Kidney capillary endothelial cell (primary cell): ENCODE measurements around the gene AKAP6.

ENCODE experiments used
- DNase-seq: peaks from one replicate; pipeline ENCODE4 v3.0.0-alpha.2; 2018; ENCODE audit warnings: low spot score

Gene AKAP6

DNA sequence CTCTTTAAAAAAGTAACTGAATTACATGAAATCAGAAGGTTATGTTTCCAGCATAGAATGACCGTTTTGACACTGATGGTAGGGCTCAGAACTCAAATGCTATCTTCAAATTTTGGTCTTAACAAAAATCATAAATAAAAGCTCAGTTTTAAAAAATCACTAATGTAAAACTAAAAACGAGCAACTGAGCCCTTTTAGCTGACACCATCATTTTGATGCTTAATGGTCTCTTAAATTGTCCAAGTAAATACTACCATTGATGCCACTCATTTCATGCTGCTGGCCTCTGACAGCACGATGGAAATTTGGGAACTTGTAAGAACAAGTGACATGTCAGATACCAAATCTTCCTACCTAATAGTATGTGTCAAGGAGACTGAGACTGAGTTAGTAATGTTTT is 205.0 kb downstream of the AKAP6 start:
- DNase-seq = no peak

DNA sequence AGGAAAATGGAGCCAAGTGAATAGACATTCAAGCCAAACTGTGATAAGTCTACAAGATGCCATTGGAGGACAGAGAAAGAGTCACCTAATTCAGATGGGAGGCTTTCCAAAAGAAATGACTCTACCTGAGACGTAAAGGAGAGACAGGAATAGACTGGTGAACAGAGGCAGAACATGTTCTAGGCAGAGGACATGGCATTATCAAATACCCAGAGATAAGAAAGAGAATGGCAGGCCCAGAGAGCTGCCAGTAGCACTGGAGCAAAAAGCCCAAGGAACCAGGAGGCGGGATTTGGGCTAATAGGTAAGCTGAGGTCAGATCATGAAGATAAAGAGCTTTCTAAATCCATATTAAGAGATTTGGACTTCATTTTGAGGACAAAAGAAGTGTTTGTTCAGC is 207.1 kb downstream of the AKAP6 start:
- DNase-seq = no peak

DNA sequence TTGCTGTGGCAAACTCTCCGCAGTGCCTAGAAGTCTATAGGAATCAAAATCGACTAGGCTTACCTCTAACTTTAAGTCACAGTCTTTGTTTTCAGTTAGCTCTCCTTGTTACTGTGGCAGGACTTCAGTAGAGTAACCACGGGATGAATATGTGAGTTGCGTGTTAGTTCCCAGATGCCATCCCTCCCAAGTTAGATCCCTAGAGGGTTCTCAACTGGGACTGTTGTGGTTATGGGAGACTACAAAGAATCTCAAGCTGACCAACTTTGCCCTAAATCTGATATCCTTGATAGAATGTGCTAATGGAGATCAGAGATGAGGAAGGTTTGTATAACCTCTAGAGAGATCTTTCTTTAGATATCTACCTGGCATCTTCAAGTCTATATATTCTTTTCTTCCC is 208.1 kb downstream of the AKAP6 start:
- no peak for DNase-seq

DNA sequence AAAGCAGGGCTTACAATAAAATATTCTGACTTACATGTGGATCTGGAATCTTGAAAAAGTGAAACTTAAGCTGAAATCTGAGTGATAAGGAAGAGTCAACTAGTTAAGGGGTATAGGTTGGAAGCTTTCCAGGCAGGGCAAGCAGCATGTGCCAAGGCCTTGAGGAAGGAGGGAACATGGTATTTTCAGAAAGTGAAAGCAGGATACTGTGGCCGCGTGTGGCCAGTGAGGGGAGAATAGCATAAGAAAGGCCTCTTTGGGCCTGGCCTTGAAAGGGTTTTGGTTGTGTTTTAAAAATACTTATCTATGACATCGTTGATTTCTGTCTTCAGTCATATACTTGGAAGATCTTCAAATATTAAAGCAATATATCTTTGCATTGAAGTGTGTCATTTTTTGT is 213.4 kb downstream of the AKAP6 start:
- no peak for DNase-seq

DNA sequence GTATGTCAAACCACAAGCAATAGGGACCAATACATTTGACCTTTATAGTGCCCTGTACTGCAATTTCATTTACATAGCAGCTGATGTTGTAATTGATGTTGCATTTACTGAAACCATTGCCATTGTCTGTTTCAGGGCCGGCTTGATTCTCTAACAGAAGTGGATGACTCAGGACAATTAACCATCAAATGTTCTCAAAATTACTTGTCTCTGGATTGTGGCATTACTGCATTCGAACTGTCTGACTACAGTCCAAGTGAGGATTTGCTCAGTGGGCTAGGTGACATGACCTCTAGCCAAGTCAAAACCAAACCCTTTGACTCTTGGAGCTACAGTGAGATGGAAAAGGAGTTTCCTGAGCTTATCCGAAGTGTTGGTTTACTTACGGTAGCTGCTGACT is 216.0 kb downstream of the AKAP6 start:
- DNase-seq = no peak

DNA sequence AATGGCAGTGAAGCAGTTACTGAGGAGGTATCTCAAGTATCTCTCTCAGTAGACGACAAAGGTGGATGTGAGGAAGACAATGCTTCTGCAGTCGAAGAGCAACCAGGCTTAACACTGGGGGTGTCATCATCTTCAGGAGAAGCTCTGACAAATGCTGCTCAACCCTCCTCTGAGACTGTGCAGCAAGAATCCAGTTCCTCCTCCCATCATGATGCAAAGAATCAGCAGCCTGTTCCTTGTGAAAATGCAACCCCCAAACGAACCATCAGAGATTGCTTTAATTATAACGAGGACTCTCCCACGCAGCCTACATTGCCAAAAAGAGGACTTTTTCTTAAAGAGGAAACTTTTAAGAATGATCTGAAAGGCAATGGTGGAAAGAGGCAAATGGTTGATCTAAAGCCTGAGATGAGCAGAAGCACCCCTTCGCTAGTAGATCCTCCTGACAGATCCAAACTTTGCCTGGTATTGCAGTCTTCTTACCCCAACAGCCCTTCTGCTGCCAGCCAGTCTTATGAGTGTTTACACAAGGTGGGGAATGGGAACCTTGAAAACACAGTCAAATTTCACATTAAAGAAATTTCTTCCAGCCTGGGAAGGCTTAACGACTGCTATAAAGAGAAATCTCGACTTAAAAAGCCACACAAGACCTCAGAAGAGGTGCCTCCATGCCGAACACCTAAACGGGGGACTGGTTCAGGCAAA is 216.6 kb downstream of the AKAP6 start:
- no peak for DNase-seq

DNA sequence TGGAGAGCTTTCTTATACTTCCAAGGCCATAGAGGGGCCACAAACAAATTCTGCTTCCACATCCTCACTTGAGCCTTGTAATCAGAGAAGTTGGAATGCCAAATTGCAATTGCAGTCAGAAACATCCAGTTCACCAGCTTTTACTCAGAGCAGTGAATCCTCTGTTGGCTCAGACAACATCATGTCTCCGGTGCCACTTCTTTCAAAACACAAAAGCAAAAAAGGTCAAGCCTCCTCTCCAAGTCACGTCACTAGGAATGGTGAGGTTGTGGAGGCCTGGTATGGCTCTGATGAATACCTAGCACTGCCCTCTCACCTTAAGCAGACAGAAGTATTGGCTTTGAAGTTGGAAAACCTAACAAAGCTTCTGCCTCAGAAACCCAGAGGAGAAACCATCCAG is 217.1 kb downstream of the AKAP6 start:
- no peak for DNase-seq

DNA sequence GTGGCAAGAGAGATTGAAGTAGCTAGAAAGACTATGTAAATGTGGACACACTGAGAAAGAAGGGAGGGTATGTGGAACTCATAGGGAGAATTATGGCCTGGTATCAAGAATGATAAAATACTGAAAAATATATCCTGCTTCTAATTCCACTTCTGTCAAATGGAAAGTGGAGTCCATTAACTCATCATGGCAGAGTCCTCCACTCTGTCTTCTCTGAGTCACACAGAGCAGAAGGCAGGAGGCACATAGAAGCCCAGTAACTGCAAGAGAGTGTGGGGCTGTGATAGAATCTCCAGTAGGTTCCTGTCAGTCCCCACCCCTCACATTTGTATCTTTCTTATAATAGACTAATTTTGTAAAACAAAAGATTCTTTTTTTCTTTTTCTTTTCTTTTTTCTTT is 223.7 kb downstream of the AKAP6 start:
- no peak for DNase-seq

DNA sequence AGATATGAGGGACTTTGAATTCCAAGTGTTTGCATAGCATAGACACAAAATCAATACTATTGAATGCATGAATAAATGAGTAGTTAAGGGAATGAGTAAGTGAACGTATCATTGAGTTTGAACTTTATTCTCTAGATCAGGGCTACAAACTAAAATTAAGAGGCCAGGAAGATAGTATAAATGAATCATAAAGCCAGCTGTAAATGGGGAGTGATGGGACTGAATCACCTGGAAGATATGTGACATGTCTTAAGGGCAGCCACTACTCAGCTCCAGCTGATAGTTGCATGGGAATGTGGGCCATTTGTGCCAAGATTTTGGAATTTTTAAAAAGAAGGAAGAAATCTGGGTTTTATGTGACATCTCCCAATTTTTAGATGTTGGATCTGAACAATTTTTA is 229.9 kb downstream of the AKAP6 start:
- no peak for DNase-seq

DNA sequence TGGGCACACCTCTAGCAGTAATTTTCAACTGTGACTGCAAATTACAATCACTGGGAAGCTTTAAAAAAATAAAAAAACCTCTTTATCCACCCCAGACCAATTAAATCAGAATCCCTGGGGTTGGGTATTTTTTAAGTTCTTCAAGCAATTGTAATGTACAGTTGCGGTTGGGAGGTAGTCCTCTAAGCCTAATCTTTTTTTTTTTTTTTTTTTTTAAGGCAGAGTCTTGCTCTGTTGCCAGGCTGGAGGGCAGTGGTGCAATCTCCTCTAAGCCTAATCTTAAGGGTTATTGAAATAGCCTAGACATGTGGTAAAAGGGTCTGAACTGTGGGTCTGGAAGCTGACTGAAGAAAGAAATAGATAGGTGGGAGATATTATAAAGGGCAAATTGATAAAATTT is 230.5 kb downstream of the AKAP6 start:
- no peak for DNase-seq

DNA sequence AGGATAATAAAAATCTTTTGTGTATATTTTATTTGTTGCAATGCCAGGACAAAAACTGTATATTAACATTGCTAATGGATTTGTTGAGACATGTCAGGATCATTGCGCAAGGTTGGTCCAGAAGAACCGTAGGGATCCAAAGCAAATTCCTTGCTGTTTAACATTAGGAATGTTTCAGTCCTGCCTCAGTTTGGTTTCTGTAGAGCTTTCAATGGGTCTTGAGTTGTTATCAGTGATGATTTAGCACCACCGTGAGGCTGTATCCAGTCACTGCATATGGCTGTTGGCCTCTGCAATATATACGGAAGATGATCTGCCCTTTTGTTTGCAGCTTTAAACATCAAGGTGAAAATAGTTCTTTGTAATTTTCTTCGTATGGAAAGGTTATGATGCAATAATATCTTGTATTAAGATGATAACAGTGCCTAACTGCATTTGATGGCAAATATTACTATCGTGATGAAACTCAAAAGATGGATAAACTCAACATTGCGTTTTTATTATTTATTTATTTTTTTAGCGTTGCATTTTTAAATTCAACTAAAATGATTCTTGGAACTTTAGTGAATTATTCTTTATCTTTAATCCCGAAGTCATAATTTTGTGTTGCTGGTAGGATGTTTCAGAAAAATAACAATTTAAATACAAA is 231.2 kb downstream of the AKAP6 start:
- DNase-seq = peak; percentile 46

DNA sequence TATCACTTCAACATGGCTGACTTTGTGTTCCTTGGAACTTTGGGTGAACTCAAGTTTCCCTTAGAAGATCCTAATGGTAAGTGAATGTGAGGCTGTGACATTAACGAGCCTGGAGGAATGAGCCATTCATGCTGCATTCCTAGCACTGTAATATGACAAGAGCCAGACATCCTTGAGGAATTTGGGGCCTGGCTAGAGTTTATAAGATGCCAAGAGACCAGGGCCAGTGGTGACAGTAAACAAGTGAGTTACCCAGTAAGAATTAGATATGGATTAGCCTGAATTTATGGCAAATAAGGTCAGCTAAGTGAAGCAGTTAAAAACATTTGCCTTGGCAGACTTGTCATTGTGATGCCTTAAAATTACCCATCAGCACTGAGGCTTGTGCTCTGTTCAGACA is 232.4 kb downstream of the AKAP6 start:
- DNase-seq = no peak

DNA sequence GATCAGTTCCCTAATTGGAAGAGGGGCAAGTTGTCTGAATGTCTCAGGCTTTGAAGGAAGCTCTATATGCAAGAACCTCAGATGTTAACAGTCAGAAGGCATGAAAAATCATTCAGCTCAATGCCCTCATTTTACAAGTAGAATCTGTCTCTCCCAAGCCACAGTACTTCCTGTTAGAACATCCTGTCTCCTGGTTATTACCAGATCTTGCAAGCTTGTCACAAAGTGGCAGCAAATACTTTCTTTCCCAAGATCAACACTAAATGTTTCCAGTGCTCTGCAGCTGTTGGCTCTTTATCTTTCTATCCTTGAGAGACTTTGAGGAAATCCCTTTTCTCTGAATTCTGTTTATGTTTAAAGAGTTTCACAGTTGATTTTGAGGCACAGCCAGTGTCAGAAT is 235.5 kb downstream of the AKAP6 start:
- DNase-seq = peak; percentile 20

DNA sequence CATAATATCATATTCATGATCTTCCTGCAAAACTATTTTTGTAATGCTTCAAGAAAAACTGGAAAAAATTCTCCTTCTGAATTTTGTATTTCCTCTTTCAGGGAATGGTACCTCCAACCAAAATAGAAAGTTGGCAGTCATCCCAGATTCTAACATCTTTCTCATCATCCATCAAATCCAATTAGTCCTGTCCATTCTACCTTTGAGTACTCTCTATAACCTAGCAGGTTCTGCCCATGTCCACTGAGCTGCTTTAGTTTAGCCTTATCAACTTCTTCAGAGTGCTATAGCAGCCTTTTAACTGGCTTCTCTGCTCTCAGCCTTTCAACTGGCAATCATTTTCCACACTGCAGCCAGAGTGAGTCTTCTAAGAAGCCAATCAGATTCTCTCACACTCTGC is 236.2 kb downstream of the AKAP6 start:
- no peak for DNase-seq

DNA sequence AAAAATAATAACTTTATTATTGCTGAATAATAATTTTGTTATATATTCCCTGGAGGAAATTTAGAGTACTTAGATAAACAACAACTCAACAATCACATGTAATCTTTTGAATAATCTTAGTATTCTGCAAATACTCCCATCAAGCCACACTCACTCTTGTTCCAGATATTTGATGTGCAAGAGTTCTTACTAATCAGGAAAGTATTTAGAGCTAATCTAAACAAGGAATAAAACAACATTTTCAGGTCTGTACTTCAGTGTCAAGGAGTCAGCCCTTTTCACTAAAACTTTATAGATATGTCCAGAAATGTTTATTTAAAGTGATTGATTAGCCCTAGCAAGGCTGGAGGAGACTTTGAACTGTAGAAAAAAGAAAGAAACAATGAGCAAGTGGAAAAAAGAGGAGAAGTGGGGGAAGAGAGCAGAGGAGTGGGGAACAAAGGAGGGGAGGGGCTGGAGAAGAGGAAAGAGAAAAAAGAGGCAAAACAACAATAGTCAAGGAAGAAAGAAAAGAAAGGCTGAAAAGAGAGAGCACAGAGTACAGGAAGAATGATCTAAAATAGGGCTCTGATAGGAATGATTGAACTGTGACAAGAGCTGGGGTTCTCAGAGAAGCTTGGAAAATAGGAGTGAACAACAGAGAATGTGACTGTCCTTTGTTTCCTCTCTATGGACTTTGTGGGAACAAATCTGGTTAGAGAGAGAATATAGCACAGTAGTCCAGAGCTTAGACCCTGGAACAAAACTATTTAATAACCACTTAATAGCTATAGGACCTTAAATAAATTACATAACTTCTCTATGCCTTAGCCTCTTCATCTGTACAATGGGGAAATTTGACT is 238.7 kb downstream of the AKAP6 start:
- no peak for DNase-seq

DNA sequence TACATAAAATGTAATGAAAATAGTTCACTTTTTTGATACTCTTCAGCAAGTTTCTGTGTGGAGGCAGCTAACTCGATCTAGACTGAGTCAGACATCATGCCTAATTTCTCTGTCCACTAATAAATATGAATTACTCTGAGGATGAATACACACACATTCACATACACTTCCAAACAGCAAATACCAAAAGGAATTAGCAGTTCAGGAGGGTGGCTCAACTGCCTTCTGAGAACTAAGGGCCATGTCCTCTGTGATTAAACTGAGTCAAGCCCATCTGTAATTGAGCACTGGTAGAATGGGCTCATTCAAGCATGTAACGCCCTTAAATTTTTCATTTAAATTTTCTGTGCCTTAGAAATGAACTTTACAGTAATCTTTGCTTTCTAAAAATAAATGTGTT is 242.5 kb downstream of the AKAP6 start:
- DNase-seq = no peak

DNA sequence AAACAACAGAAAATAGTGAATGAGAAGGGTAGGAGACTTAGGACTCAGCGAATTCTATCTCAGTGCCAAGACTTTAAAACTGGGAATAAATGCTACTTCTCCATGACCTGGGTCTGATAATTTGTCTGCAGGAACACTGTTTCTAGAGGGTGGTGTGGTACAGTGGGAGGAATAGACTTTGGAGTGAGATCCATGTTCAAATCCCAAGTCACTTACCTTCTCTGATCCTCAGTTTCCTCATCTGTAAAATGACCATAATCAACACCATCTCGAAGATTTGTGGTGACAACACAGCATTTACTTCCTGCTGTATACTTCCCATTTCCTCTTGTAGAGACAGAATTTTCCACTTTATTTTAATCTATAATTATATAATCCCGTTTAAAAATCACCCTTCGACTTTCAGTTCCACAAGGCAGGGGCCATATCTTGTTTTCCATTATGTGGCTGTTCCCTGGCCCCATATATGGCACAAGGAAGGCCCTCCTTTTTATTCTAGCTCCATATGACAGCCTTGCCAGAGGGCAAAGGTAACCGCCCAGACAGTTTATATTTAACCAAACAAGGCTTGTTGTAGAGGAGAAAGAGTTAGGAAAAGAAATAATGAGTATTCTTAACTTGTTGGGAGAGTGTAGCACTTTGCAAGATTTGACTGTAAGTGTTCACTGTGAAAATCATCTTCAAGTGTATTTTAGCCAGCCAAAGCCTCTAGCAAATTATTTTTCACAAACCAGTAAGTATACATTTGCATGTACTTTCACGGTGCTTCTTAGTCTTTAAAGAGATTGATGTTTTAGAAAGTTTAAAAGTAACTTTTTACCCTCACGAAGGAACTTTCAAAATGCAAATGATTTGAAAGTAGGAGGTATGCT is 243.1 kb downstream of the AKAP6 start:
- DNase-seq = no peak

DNA sequence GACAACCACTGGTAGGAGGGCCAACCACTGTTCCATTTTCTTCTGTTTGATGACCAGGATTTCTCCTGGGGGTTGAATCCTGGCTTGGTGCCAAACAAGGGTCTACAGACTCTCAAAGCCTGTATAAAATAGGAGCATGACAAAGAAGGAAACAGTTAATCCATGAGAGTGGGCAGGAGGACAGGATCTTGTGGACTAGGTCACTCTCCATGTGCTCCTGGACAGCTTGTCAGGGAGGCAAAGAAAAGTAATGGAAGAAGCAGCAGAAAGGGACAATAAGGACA is 243.7 kb downstream of the AKAP6 start:
- DNase-seq = no peak

DNA sequence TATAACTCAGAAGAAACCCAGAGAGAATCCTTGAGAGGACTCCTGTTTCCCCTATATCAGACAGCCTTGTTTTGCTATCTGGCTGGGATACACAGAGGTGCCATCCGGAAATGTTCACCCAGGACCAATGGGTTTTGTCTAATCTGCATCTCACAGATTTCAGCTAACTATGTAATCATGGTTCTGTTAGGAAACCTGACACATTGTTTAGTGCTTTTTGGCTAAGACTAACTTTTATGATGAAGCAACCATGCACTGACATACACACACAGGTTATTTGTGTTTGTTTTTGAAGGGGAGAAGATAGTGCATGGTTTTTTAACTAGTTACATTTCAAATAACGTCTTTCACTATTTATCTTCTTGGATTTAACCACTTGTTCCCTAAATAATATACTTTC is 245.2 kb downstream of the AKAP6 start:
- no peak for DNase-seq

DNA sequence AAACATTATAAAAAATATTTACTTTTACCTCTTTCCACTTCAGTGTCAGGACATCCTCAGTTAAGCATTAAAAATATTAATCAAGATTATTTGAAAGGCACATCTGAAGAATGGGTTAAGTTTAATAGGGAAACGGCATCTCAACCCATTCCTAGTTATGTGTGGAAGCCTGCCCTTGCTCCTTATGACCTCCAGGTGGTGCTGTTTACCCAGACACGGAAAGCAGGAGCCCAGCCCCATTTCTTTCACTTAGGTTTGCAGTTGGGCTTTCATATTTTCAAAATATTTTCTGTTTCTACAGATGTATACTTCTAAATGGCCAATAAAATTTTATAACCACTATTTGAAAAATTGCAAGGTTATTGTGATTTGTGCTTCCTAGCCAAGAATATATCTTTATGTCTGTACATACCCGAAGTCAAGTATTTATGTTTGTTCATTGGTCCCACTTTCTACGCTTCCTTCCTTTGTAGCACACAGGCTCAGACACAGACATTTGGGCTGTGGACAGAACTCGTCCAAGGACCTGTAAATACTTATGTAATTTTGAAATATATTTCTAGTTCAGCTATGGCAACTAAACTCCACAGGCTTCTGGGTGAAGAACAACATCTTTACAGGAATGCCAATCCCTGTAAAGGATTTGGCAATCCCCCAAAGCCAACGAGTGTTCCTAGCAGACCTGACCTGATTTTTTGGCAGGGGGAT is 247.1 kb downstream of the AKAP6 start:
- DNase-seq = peak; percentile 63

DNA sequence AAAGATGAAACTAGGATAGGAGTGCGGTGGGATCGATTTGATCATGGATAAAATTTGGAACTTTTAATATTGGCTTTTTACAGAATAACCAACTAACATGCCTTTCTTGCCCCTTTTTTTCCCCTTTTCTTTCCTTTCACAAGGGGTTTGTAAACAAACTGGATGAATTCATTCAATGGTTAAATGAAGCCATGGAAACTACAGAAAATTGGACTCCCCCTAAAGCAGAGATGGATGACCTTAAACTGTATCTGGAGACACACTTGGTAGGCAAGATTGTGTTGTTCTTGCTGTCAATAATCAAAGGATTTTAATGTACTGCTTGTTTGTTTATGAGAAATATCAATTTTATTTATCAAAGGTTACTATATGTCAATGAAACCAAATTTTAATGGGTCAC is 247.9 kb downstream of the AKAP6 start:
- DNase-seq = no peak

DNA sequence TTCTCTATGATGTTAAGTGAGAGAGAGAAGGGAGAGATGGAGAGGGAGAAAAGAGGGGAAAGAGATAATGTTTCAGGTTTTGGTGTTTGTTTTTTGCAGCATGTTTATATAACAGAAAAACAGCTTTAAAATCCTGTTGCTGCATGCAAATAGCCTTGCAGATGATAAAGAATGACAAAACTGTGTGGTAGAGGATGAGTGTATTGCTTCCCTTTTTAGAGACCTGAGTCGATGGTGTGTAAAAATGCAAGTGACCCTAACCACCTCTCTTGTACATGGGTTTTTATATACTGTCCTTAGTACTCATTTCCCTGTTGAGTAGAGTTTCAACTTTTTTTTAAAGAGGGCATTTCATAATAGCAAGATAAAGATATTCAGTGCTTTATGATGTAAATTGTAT is 249.1 kb downstream of the AKAP6 start:
- DNase-seq = no peak
